ENCODE measurements around the gene AMH.
A peak's percentile ranks its signal among the peaks of the same experiment; 100 is the strongest.

AMH gene

DNA sequence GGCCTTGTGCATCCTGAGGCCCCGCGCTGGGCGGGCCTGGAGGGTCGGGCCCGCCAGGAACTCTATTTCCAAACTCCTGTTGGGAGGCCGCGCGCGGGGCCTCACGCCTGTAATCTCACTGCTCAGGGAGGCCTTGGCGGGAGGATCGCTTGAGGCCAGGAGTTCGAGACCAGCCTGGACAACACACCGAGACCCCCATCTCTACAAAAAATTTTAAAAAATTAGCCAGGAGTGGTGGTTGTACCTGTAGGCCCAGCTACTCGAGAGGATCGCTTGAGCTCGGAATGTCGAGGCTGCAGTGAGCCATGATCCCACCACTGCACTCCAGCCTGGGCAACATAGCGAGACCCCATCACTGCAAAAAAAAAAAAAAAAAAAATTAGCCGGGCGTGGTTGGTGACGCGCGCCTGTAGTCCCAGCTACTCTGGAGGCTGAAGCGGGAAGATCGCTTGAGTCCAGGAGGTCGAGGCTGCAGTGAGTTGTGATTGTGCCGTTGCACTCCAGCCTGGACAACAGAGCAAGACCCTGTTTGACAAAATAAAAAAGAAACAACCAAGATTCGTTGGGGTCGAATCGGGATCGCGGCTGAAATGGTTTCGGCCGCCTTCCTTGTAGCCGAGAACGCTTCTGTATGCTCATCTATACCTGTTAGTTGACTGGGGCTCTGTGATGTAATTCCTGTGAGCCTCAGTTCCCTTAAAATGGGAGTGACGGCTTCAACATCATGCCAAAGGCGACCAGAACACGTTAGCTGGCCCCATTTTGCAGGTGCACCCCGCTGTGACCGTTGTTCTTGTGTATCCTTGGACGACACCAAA is 11.9 kb upstream of the AMH start (continued):
- TF ChIP-seq, protein P1, sequence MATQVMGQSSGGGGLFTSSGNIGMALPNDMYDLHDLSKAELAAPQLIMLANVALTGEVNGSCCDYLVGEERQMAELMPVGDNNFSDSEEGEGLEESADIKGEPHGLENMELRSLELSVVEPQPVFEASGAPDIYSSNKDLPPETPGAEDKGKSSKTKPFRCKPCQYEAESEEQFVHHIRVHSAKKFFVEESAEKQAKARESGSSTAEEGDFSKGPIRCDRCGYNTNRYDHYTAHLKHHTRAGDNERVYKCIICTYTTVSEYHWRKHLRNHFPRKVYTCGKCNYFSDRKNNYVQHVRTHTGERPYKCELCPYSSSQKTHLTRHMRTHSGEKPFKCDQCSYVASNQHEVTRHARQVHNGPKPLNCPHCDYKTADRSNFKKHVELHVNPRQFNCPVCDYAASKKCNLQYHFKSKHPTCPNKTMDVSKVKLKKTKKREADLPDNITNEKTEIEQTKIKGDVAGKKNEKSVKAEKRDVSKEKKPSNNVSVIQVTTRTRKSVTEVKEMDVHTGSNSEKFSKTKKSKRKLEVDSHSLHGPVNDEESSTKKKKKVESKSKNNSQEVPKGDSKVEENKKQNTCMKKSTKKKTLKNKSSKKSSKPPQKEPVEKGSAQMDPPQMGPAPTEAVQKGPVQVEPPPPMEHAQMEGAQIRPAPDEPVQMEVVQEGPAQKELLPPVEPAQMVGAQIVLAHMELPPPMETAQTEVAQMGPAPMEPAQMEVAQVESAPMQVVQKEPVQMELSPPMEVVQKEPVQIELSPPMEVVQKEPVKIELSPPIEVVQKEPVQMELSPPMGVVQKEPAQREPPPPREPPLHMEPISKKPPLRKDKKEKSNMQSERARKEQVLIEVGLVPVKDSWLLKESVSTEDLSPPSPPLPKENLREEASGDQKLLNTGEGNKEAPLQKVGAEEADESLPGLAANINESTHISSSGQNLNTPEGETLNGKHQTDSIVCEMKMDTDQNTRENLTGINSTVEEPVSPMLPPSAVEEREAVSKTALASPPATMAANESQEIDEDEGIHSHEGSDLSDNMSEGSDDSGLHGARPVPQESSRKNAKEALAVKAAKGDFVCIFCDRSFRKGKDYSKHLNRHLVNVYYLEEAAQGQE (tag by site-specific recombination; IDR thresholded peaks at IDR 0.05), result no peak
- TF ChIP-seq ZNF707 (tag by site-specific recombination; IDR thresholded peaks at IDR 0.05), result 0 out of 2 replicates have a peak, but pooled peaks have one; percentile 48
- no peak for TF ChIP-seq ZNF768 (tag by site-specific recombination; IDR thresholded peaks at IDR 0.05)
- TF ChIP-seq GFI1B (tag by site-specific recombination; IDR thresholded peaks at IDR 0.05), result no peak
- TF ChIP-seq ZNF302 (tag by site-specific recombination; IDR thresholded peaks at IDR 0.05; ENCODE audit: low read depth), result no peak
- no peak for TF ChIP-seq ZNF670 (tag by site-specific recombination; IDR thresholded peaks at IDR 0.05; ENCODE audit: low read depth)
- TF ChIP-seq ZIC2 (tag by site-specific recombination; IDR thresholded peaks at IDR 0.05), result peak; percentile 63; the same call in 1 of the 2 replicates
- TF ChIP-seq, protein P2, sequence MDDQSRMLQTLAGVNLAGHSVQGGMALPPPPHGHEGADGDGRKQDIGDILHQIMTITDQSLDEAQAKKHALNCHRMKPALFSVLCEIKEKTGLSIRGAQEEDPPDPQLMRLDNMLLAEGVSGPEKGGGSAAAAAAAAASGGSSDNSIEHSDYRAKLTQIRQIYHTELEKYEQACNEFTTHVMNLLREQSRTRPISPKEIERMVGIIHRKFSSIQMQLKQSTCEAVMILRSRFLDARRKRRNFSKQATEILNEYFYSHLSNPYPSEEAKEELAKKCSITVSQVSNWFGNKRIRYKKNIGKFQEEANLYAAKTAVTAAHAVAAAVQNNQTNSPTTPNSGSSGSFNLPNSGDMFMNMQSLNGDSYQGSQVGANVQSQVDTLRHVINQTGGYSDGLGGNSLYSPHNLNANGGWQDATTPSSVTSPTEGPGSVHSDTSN (CRISPR knock-in tag; IDR thresholded peaks at IDR 0.05), result 0 out of 2 replicates have a peak, but pooled peaks have one; percentile 3
- no peak for TF ChIP-seq TCF7L2 (IDR thresholded peaks at IDR 0.05; ENCODE audit: borderline replicate concordance, low read depth, low read length)
- no peak for TF ChIP-seq ZBTB26 (tag by site-specific recombination; optimal IDR thresholded peaks at IDR 0.05)
- TF ChIP-seq ZNF416 (tag by site-specific recombination; IDR thresholded peaks at IDR 0.05), result no peak
- no peak for TF ChIP-seq HOXC10 (CRISPR knock-in tag; IDR thresholded peaks at IDR 0.05)
- no peak for TF ChIP-seq ZNF133 (tag by site-specific recombination; IDR thresholded peaks at IDR 0.05)
- no peak for TF ChIP-seq MEIS1 (CRISPR knock-in tag; IDR thresholded peaks at IDR 0.05; ENCODE audit: borderline replicate concordance)
- TF ChIP-seq ZNF18 (tag by site-specific recombination; IDR thresholded peaks at IDR 0.05), result no peak
- TF ChIP-seq MZF1 (tag by site-specific recombination; IDR thresholded peaks at IDR 0.05; ENCODE audit: borderline replicate concordance), result no peak
- no peak for TF ChIP-seq ZNF530 (tag by site-specific recombination; IDR thresholded peaks at IDR 0.05; ENCODE audit: low read depth)
- TF ChIP-seq ZNF157 (tag by site-specific recombination; IDR thresholded peaks at IDR 0.05), result no peak
- TF ChIP-seq ZNF433 (tag by site-specific recombination; IDR thresholded peaks at IDR 0.05; ENCODE audit: low read depth), result no peak
- TF ChIP-seq WT1 (tag by site-specific recombination; IDR thresholded peaks at IDR 0.05), result no peak
- TF ChIP-seq, protein P3, sequence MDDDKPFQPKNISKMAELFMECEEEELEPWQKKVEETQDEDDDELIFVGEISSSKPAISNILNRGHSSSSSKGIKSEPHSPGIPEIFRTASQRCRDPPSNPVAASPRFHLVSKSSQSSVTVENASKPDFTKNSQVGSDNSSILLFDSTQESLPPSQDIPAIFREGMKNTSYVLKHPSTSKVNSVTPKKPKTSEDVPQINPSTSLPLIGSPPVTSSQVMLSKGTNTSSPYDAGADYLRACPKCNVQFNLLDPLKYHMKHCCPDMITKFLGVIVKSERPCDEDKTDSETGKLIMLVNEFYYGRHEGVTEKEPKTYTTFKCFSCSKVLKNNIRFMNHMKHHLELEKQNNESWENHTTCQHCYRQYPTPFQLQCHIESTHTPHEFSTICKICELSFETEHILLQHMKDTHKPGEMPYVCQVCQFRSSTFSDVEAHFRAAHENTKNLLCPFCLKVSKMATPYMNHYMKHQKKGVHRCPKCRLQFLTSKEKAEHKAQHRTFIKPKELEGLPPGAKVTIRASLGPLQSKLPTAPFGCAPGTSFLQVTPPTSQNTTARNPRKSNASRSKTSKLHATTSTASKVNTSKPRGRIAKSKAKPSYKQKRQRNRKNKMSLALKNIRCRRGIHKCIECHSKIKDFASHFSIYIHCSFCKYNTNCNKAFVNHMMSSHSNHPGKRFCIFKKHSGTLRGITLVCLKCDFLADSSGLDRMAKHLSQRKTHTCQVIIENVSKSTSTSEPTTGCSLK (tag by site-specific recombination; IDR thresholded peaks at IDR 0.05), result no peak
- TF ChIP-seq YY2 (tag by site-specific recombination; IDR thresholded peaks at IDR 0.05), result no peak
- TF ChIP-seq PATZ1 (tag by site-specific recombination; IDR thresholded peaks at IDR 0.05), result no peak
- TF ChIP-seq ZFP41 (tag by site-specific recombination; IDR thresholded peaks at IDR 0.05; ENCODE audit: borderline replicate concordance), result no peak
- no peak for TF ChIP-seq SP7 (tag by site-specific recombination; IDR thresholded peaks at IDR 0.05)

Data from HEK293 (cell line).